Subcutaneous abdominal adipose tissue (tissue), 5 donors: ENCODE data around the gene AGBL1.
"Not testable (repeated sequence)": the region's sequence is repeated elsewhere in the genome, so short reads cannot be mapped to it uniquely, and the experiment has no call there.

Experiments used
- H3K27ac ChIP-seq: one replicate; pipeline ENCODE4 v1.7.0; 2013; ENCODE audit warnings: low read depth, mild to moderate bottlenecking, inconsistent platforms, low read length, moderate library complexity
- H3K27me3 ChIP-seq, 5 donors: one replicate each; pipeline ENCODE4 v1.7.0; 2013; ENCODE audit warnings: low read length in 5 of 5, inconsistent platforms in 1 of 5; ENCODE audit not compliant: control insufficient read depth in 5 of 5, insufficient read depth in 4 of 5
- H3K36me3 ChIP-seq, 5 donors: one replicate each; pipeline ENCODE4 v1.7.0; 2013; ENCODE audit warnings: low read length in 5 of 5; ENCODE audit not compliant: control insufficient read depth in 5 of 5, insufficient read depth in 5 of 5
- H3K4me1 ChIP-seq, 5 donors: one replicate each; pipeline ENCODE4 v1.7.0; 2013; ENCODE audit warnings: low read length in 5 of 5, mild to moderate bottlenecking in 3 of 5, moderate library complexity in 1 of 5; ENCODE audit not compliant: control insufficient read depth in 5 of 5, insufficient read depth in 5 of 5
- H3K4me3 ChIP-seq, 5 donors: one replicate each; pipeline ENCODE4 v1.7.0; 2013; ENCODE audit warnings: low read length in 5 of 5, low read depth in 1 of 5
- H3K9ac ChIP-seq, 5 donors: one replicate each; pipeline ENCODE4 v1.7.0; 2013; ENCODE audit warnings: low read length in 5 of 5, mild to moderate bottlenecking in 4 of 5, moderate library complexity in 3 of 5
- H3K9me3 ChIP-seq, 5 donors: one replicate each; pipeline ENCODE4 v1.7.0; 2013; ENCODE audit warnings: low read length in 5 of 5; ENCODE audit not compliant: control insufficient read depth in 5 of 5
- donor health status: healthy.
- donor health status: healthy.
- donor health status: healthy.
- donor health status: healthy.
- donor health status: healthy.

The AGBL1 gene

GRCh38 chr15:86494475-86494874 lies 414.8 kb downstream of the AGBL1 start:
- H3K36me3 ChIP-seq = no peaks in the 10 kb centered on the region
- H3K4me1 ChIP-seq = no peaks in the 10 kb centered on the region
- H3K27ac ChIP-seq = no peak overlapping the region
- no peaks in the 10 kb centered on the region for H3K27me3 ChIP-seq
- H3K9ac ChIP-seq = no peak overlapping the region
- no peaks in the 10 kb centered on the region for H3K9me3 ChIP-seq
- no peak overlapping the region for H3K4me3 ChIP-seq

- Histone ChIP-seq H3K4me1 (no peaks in the 10 kb centered on the region), H3K36me3 (no peaks in the 10 kb centered on the region), H3K9me3 (peaks cover 0 to 7% (median 0%) of the 10 kb centered on the region in 5 donors), H3K27me3 (no peaks in the 10 kb centered on the region), H3K9ac (no peak overlapping the region), H3K27ac (no peak overlapping the region), H3K4me3 (no peak overlapping the region)
These were observed 422.6 kb downstream of the AGBL1 start for GRCh38 chr15:86502301-86502700.

- Histone ChIP-seq H3K9me3 (peaks cover 0 to 7% (median 0%) of the 10 kb centered on the region in 5 donors), H3K4me3 (no peak overlapping the region), H3K27ac (no peak overlapping the region), H3K27me3 (no peaks in the 10 kb centered on the region), H3K36me3 (no peaks in the 10 kb centered on the region), H3K4me1 (no peaks in the 10 kb centered on the region), H3K9ac (no peak overlapping the region)
These were observed 426.3 kb downstream of the AGBL1 start for GRCh38 chr15:86505951-86506350.

- no peak overlapping the region for H3K9ac ChIP-seq
- H3K36me3 ChIP-seq = no peaks in the 10 kb centered on the region
- no peaks in the 10 kb centered on the region for H3K4me1 ChIP-seq
- no peaks in the 10 kb centered on the region for H3K27me3 ChIP-seq
- no peak overlapping the region for H3K27ac ChIP-seq
- peaks cover 0 to 7% (median 0%) of the 10 kb centered on the region in 5 donors for H3K9me3 ChIP-seq
- no peak overlapping the region for H3K4me3 ChIP-seq
These were observed 426.7 kb downstream of the AGBL1 start for GRCh38 chr15:86506401-86506800.

GRCh38 chr15:86515625-86516024 lies 436.0 kb downstream of the AGBL1 start:
- Histone ChIP-seq H3K36me3 (no peaks in the 10 kb centered on the region), H3K27ac (no peak overlapping the region), H3K4me1 (no peaks in the 10 kb centered on the region), H3K4me3 (no peak overlapping the region), H3K27me3 (no peaks in the 10 kb centered on the region), H3K9me3 (no peaks in the 10 kb centered on the region), H3K9ac (no peak overlapping the region)

GRCh38 chr15:86522721-86523120 lies 443.1 kb downstream of the AGBL1 start:
- Histone ChIP-seq H3K9me3 (peaks cover 0 to 2% (median 0%) of the 10 kb centered on the region in 5 donors), H3K27ac (no peak overlapping the region), H3K4me1 (no peaks in the 10 kb centered on the region), H3K9ac (no peak overlapping the region), H3K4me3 (no peak overlapping the region), H3K27me3 (no peaks in the 10 kb centered on the region), H3K36me3 (no peaks in the 10 kb centered on the region)

GRCh38 chr15:86526938-86527690 lies 447.4 kb downstream of the AGBL1 start:
- Histone ChIP-seq H3K36me3 (no peaks in the 10 kb centered on the region), H3K27ac (no peak overlapping the region), H3K9ac (no peak overlapping the region), H3K9me3 (peaks cover 0 to 2% (median 0%) of the 10 kb centered on the region in 5 donors), H3K4me3 (no peak overlapping the region), H3K27me3 (no peaks in the 10 kb centered on the region), H3K4me1 (no peaks in the 10 kb centered on the region)

- not testable (repeated sequence) for H3K27ac ChIP-seq, H3K9ac ChIP-seq, H3K4me3 ChIP-seq, H3K9me3 ChIP-seq, H3K36me3 ChIP-seq, H3K27me3 ChIP-seq, H3K4me1 ChIP-seq
These were observed 448.4 kb downstream of the AGBL1 start for GRCh38 chr15:86528094-86528493.

- Histone ChIP-seq H3K27ac (no peak overlapping the region), H3K36me3 (no peaks in the 10 kb centered on the region), H3K9ac (no peak overlapping the region), H3K4me3 (no peak overlapping the region), H3K4me1 (no peaks in the 10 kb centered on the region), H3K9me3 (no peaks in the 10 kb centered on the region), H3K27me3 (peaks cover 0 to 2% (median 0%) of the 10 kb centered on the region in 5 donors)
These were observed 458.5 kb downstream of the AGBL1 start for GRCh38 chr15:86538141-86538540.

- Histone ChIP-seq H3K9me3 (no peaks in the 10 kb centered on the region), H3K27ac (no peak overlapping the region)
These were observed 461.3 kb downstream of the AGBL1 start for GRCh38 chr15:86540840-86541467.

More at GRCh38 chr15:86540840-86541467, 461.3 kb downstream of the AGBL1 start:
- Histone ChIP-seq H3K4me3 (no peak overlapping the region), H3K9ac (no peak overlapping the region), H3K27me3 (peaks cover 0 to 2% (median 0%) of the 10 kb centered on the region in 5 donors), H3K4me1 (no peaks in the 10 kb centered on the region), H3K36me3 (no peaks in the 10 kb centered on the region)
